Activated CD4-positive, alpha-beta T cell treated with anti-CD3 and anti-CD28 coated beads for 48 hours (primary cell): ENCODE measurements around the gene PFKL.
"Not testable (repeated sequence)": the region's sequence is repeated elsewhere in the genome, so short reads cannot be mapped to it uniquely, and the experiment has no call there.

ENCODE experiments used
- DNase-seq: peaks from one replicate; pipeline ENCODE4 v3.0.0-alpha.2; 2020

PFKL gene

DNA sequence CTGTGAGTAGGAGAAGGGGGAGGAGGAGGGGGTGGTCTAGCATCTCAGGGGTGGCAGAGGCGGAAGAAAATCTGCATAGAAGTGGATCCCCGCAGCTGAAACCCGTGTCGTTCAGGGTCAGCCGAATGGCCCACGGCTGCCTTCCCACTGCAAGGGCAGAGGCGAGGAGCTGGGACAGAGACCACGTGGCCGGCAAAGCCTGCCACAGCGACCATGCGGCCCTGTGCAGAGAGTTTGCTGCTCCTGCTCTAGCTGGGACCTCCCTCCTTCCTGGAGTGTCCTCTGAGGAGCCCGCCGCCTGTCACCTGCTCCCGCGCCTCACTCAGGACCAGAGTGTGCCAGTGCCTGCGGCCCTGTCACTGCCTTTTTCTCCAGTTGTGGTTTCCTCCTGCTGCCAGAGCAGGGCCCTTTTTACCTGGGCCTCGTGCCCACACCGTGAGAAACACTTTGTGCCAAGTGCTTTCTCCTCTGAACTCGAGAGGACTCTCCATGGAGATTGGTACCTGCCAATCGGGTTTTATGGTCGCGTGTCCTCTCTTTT, 48.1 kb downstream of the PFKL start:
- DNase-seq = no peak

GRCh38 chr21:44348861-44349260, 49.0 kb downstream of the PFKL start:
- DNase-seq = no peak

GRCh38 chr21:44349416-44349846, 49.6 kb downstream of the PFKL start:
- DNase-seq = no peak

DNA sequence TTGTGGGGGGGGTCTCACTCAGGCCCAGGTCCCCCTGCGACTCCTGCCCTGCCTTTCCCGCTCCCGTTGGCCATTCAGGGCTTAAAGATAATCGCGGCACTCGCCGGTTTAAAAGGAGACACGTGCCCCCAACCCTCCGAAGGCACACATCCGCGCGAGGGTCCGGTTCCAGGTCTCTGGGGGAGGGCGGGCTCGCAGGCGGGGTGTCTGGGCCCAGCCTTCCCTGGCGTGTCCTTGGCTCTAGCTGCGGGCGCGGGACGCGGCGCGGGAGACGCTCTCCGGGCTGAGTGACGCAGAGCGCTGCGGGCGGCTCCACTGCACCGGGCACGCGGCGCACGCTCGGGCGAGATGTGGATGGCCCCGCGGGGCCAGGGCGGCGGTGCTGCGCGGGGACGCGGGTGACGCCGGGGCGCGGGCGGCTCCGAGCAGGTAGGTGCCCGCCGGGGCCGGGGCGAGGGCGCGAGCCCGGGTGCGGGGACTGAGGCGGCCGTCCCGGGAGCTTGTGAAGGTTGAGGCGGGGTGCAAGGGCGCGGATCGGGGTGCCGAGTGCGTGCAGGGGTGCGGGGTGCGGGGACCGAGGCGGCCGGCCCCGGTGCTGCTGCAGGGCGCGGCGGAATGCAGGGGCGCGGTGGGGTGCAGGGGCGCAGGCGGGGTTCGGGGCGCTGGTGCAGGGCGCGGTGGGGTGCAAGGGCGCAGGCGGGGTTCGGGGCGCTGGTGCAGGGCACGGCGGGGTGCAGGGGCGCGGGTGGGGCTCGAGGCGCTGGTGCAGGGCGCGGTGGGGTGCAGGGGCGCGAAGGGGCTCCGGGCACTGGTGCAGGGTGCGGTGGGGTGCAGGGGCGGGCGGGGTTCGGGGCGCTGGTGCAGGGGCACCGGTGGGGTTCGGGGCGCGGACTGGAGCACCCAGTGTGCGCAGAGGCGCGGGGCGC, 50.3 kb downstream of the PFKL start:
- no peak for DNase-seq

- DNase-seq = no peak
Observed at GRCh38 chr21:44350773-44351481, 51.1 kb downstream of the PFKL start.

DNA sequence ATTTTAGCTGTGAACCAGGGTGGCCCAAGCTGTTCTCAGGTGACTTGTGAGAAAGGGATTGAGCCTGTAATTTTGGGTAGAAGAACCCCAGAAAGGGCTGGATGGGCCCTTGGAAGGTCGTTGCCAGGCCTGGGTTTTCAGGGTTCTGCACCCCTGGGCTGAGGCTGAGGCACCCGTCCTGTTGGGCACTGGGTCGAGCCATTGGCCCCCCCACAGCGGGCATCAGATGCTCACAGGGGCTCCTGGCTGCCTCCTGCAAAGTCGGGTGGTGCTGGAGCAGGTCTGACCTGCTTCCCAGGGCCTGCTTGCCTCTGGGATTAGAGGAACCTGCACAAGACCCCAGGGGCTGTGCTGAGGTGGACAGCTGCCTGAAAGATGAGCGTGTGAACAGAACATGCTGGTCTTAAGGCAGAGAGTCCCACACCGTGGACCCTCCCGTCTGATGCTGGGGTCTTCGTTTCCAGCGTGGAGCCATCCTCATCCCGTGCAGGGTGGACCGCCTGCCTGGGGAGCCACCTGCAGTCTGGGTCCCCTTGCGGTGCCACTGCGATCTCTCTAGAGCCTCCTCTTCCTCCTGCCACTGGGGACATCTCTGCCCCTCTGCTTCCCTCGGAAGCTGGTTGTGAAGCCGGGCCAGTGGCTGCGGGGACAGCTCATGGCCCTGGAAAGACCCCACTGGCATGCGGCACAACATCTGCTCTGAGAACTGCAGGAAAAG, 51.8 kb downstream of the PFKL start:
- no peak for DNase-seq

- DNase-seq = no peak
Observed at GRCh38 chr21:44352253-44352860, 52.5 kb downstream of the PFKL start.

GRCh38 chr21:44353191-44353970, 53.5 kb downstream of the PFKL start, which contains the start of gene TRPM2:
Gene TRPM2 (plus strand): TSS chr21:44353621. CDS start chr21:44353701, 80 bp downstream.
- no peak for DNase-seq

DNA sequence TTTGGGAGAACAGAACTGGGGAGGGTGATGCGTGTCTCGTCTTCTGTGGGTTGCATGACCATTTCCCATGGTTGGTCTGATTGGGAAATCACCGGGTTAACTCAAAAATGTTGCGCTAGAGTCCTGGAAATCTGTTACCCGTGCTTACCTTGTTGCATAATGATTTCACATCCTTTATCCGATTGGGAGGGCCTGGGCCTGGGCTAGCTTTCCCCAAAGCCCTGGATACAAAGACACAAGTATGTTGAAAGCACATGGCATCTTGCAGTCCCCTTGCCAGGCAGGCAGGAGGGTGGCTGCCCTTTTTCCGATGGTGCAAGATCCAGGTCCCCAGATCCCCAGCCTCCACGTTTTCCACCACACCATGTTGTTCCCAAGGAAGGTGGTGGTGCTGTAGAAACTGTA, 54.1 kb downstream of the PFKL start:
- DNase-seq = no peak

DNA sequence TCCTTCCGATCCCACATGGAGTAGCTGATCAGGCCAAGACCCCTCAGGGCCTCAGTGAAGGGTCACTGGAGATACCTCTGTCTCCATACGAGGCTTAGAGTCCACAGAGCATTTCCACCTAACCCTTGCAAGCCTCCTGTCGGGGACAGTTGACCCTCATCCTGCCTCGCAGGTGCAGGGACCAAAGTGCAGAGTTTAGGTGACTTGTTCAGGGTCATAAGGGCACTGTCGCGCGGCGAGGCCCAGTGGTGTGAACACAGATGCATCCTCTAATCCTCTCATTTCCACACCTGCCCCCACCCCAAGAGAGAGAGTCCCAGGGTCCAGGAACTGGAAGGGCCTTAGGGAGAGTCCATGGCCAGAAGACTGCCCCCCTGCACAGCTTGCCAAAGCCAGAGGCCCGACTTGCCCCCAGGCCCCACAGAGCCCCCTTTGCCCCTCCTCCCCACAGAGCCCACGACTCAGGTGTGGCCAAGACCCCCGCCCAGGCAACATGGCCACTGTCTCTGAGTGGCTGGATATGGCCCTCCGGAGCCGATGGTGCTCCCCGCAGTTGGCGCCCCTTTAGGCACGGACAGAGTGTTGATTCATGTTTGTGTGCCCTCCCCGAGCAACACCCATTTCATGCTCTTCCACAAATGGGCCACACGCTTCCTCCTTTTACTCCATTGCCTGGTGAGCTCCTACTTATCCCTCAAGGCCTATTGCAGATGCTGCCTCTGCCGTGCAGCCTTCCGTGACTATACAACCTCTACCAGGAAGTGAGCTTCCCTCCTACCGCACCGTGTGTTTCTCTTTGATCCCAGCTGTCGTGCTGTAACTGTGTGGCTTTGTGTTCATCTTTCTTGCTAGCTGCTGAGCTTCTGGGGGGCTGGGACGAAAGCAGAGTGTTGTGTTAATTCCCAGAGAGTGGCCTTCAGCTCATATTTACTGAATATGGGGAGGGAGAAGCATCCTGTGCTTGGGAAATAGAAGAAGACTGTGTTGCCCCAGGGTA, 55.2 kb downstream of the PFKL start:
- peak; percentile 33 for DNase-seq

DNA sequence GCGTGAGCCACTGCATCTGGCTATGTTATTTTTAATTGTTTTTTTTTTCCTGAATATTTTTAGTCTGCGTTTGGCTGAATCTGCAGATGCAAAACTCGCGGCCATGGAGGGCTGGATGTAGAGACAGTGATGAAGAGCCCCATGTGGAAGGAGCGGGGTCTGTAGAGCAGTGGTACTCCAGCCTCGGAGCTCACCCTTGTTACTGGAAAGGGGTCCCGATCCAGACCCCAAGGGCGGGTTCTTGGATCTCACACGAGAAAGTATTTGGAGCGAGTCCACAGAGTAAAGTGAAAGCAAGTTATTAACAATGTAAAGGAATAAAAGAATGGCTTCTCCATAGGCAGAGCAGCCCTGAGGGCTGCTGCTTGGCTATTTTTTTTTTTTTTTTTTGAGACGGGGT, 56.3 kb downstream of the PFKL start:
- no peak for DNase-seq

GRCh38 chr21:44356636-44357035, 56.8 kb downstream of the PFKL start:
- no peak for DNase-seq

DNA sequence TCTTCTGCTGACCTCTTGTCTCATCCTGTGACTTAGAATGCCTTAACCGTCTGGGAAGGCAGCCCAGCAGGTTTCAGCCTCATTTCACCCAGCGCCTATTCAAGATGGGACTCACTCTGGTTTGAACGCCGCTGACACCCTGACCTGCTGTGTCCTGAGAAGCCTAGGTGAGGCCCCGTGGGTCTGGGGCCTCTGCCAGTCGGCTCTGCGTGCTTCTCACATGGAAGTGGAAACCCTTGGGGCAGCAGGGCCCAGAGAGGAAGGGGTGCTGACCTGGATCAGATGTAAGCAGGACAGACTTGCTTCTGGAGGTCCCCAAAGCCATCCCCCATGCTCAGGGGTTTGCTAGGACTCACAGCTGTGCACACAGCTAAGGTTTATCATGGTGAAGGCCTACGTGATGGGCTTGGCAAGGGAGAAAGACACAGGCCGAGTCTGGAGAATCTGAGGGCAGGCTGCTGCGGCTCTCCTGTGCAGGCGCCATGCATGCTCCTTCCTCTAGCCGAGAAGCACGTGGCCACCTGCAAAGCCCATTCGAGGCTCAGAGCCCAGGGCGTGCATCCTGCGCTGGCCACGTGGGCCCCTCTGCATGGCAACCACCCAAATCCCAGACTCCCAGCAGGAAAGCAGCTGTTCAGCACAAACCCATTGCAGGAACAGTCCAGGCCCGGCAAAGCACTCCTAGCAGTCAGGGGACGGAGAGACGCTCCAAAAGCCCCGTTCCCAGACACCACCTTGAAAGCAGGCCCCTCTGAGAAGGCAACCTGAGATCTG, 57.4 kb downstream of the PFKL start:
- no peak for DNase-seq

GRCh38 chr21:44359396-44359795, 59.5 kb downstream of the PFKL start:
- DNase-seq = no peak

- no peak for DNase-seq
Observed at GRCh38 chr21:44360159-44360558, 60.3 kb downstream of the PFKL start.

GRCh38 chr21:44361903-44362302, 62.0 kb downstream of the PFKL start:
- not testable (repeated sequence) for DNase-seq

- DNase-seq = no peak
Observed at GRCh38 chr21:44363278-44363677, 63.4 kb downstream of the PFKL start.

DNA sequence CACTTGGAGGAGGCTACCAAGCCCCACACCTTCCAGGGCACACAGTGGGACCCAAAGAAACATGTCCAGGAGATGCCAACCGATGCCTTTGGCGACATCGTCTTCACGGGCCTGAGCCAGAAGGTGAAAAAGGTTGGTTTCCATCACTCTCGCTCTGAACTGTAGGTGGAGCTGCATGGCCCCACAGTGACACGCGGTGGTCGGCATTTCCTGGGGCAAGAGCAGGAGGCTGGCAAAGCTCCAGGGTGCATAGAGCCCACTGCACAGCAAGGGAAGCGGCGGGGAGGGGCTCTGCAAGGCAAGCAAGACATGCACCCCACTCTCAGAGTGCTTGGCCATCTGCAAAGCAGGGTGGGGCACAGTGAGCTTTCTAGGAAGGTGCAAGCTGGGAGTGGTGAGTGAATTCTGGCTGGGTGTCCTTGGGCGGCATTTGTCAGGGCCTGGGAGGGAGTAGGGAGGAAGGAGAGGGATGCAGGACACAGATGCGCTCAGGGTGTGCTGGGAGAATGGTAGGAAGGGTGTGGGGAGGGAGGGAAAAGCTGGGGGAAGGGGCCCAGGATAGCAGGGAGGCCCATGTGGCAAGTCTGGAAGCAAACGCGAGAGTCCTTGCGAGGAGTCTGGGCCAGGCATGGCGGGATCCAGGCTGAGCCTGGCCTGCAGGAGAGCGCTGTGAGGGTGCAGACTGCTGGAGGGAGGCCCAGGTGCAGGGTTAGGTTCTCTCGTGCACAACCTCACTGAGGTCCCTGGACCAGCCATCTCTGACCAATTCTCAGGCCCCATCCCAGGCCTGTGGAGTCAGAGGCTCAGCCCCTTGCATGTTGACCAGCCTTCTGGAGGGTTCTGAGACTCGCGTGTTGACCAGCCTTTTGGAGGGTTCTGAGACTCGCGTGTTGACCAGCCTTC, 64.5 kb downstream of the PFKL start:
- no peak for DNase-seq
